ENCODE data around the gene ID3. TPM values are rescaled to one million over a fixed set of nuclear protein-coding genes. Genes with fewer than 3 reads are reported as not detected.
A peak's percentile ranks its signal among the peaks of the same experiment; 100 is the strongest.

The ID3 gene
- total and polyA plus RNA-seq, 2 of the 8 experiments (the other 6 are each of a cell fraction or from before 2014, with no cell fraction given): 240 to 304 TPM

DNA sequence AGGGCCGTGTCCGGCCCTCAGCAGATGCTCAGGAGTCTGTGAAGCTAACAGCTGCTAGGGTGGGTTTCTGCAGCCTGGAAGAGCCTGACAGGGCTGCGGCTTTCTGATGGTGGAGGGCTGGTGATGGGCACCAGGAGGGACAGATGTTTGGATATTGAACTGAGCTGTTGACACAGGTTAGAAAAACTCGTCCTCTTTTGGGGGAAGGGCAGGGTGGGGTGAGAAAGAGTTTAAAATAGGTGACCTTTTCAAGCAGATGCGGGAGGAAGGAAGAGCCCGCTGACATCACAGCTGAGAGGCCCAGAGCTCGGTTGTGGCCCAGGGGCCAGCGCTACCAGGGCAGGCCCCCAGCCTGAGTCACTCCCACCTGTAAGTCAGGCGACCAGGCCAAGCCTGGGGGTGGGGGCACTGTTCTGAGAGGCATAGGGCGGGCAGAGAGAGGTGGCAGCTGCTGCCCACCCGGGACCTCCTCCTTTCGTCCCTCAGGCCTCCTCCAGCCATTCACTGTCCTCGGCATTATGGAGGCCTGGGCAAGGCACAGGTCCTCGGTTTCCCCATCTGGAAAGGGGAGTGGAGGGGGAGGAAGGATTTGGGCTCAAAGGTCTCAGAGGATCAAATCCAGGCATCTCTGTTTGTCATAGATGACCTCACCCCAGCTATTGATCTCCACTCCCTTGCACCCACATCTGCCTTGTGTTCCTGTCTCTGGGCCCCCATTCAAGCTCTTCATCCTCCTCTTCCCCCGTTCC is 32.3 kb upstream of the ID3 start:
- no peak overlapping the region for H3K23ac ChIP-seq (ENCODE audit: insufficient read length)
- peak overlapping the region; percentile 52 for H2BK120ac ChIP-seq (replicated peaks; ENCODE audit: low read depth, low read length)
- H3K23me2 ChIP-seq (ENCODE audit: low read depth, low read length): no peaks in the 10 kb centered on the region; the same call in 1 of the 2 replicates
- peak overlapping the region; percentile 46; the same call in 1 of the 2 replicates for H2BK15ac ChIP-seq (ENCODE audit: low read length)
- no peak overlapping the region for H4K5ac ChIP-seq (ENCODE audit: insufficient read length, low read depth, low read length)
- H3K14ac ChIP-seq (ENCODE audit: insufficient read length): no peak overlapping the region
- no peak overlapping the region for H2AFZ ChIP-seq (ENCODE audit: low read length)
- peak overlapping the region; percentile 93 for H2BK5ac ChIP-seq (ENCODE audit: low read depth, low read length)
- H3K18ac ChIP-seq (ENCODE audit: extremely low read depth, low read length): peak overlapping the region; percentile 82; the same call in 1 of the 2 replicates
- H3K36me3 ChIP-seq (ENCODE audit: control insufficient read depth in 2 of 4, insufficient read depth in 4 of 4, low read length in 3 of 4): no peaks in the 10 kb centered on the region
- no peaks in the 10 kb centered on the region for H3K79me2 ChIP-seq (ENCODE audit: control insufficient read depth in 1 of 2, insufficient read depth in 2 of 2, low read length in 2 of 2)
- peak overlapping the region; percentile 86; the same call in 1 of the 2 replicates for H2BK20ac ChIP-seq (ENCODE audit: low read length)
- H3K4ac ChIP-seq (replicated peaks; ENCODE audit: insufficient read length, low read depth, low read length): no peak overlapping the region
- H4K91ac ChIP-seq (replicated peaks; ENCODE audit: insufficient read length, low read length): peak overlapping the region; percentile 58
- H3K4me2 ChIP-seq (ENCODE audit: insufficient read depth in 1 of 2, low read depth in 2 of 2, low read length in 2 of 2): no peak overlapping the region
- no peaks in the 10 kb centered on the region for H4K20me1 ChIP-seq (replicated peaks in 1 of 2; ENCODE audit: control insufficient read depth in 1 of 2, insufficient read depth in 2 of 2, low read length in 2 of 2)
- H3K27ac ChIP-seq (ENCODE audit: low read depth, low read length): no peak overlapping the region
- no peak overlapping the region for H2AK5ac ChIP-seq (ENCODE audit: low read depth, low read length)
- DNase-seq (ENCODE audit: low read depth in 1 of 2, low spot score in 2 of 2): no peak
- no peak overlapping the region for H3K9ac ChIP-seq (replicated peaks in 1 of 4; ENCODE audit: extremely low read depth in 1 of 4, low read depth in 3 of 4, low read length in 3 of 4)
- H3K79me1 ChIP-seq (ENCODE audit: low read depth, low read length): no peaks in the 10 kb centered on the region
- no peak overlapping the region for H3K4me3 ChIP-seq (ENCODE audit: extremely low read depth in 1 of 4, insufficient read depth in 2 of 4, low read depth in 3 of 4, low read length in 4 of 4)
- peak overlapping the region; percentile 80 for H2BK12ac ChIP-seq (ENCODE audit: low read depth, low read length)
- FAIRE-seq: no peak
- no peak overlapping the region; the same call in 1 of the 2 replicates for H4K8ac ChIP-seq (ENCODE audit: extremely low read depth, insufficient read depth, low read length)
- WGBS, 2 experiments (ENCODE audit: extremely low coverage in 1 of 2, insufficient coverage in 1 of 2, insufficient read length in 1 of 2, insufficient replicate concordance in 2 of 2, low coverage in 1 of 2, low lambda C conversion rate in 2 of 2, missing lambda C conversion rate in 1 of 2): 89% methylated on average over 12 of the region's 15 CpGs; no CpG with 5 or more reads in 1 of the 2 experiments
- H3K56ac ChIP-seq (replicated peaks; ENCODE audit: insufficient read length, low read depth, low read length): no peak overlapping the region
- ChIA-PET POLR2A (ENCODE audit: partially characterized antibody) (interaction anchor here (1.4 to 26.0 kb wide), 4 partner anchors 11 to 100 kb away, joined by 3 to 547 read pairs (median 8); partner anchors contain the start of genes ID3 and RPL11), CTCF (ENCODE audit: partially characterized antibody) (interaction anchor here (0.6 to 4.3 kb wide), 9 partner anchors 14 to 1656 kb away, joined by 3 to 32 read pairs (median 3); no protein-coding TSS in a partner anchor)
- H3K27me3 ChIP-seq (replicated peaks in 1 of 4; ENCODE audit: control insufficient read depth in 3 of 4, extremely low read depth in 1 of 4, insufficient read depth in 3 of 4, low read length in 3 of 4): no peaks in the 10 kb centered on the region; a peak in 1 of 7 replicates
- peaks cover under 1 to 19% (median 8%) of the 10 kb centered on the region in 4 experiments for H3K4me1 ChIP-seq (replicated peaks in 1 of 4; ENCODE audit: control insufficient read depth in 3 of 4, insufficient read depth in 4 of 4, low read length in 3 of 4)
- H3K9me3 ChIP-seq (ENCODE audit: insufficient read depth in 2 of 2, low read depth in 1 of 2, low read length in 1 of 2): no peaks in the 10 kb centered on the region
- TF ChIP-seq SP1 (IDR thresholded peaks at IDR 0.05; ENCODE audit: low read depth, low read length) (no peak), GTF2F1 (IDR thresholded peaks at IDR 0.05; ENCODE audit: borderline replicate concordance, low read depth, low read length) (no peak), KDM1A (IDR thresholded peaks at IDR 0.05; ENCODE audit: borderline replicate concordance, low read length) (no peak), CREB1 (IDR thresholded peaks at IDR 0.05) (no peak), CTBP2 (IDR thresholded peaks at IDR 0.05; ENCODE audit: borderline replicate concordance, insufficient read depth, insufficient read length, low read length) (no peak), RXRA (IDR thresholded peaks at IDR 0.05; ENCODE audit: insufficient read depth, low read depth, low read length) (no peak), FOSL1 (IDR thresholded peaks at IDR 0.05; ENCODE audit: insufficient read depth, low read depth, low read length) (no peak), JUN (IDR thresholded peaks at IDR 0.05; ENCODE audit: low read depth, low read length) (no peak), YY1 (IDR thresholded peaks at IDR 0.05; ENCODE audit: low read depth, low read length) (no peak)
- TF ChIP-seq, protein P1, sequence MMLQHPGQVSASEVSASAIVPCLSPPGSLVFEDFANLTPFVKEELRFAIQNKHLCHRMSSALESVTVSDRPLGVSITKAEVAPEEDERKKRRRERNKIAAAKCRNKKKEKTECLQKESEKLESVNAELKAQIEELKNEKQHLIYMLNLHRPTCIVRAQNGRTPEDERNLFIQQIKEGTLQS (IDR thresholded peaks at IDR 0.05; ENCODE audit: insufficient read depth, low read depth, low read length): no peak
- TF ChIP-seq, protein P2, sequence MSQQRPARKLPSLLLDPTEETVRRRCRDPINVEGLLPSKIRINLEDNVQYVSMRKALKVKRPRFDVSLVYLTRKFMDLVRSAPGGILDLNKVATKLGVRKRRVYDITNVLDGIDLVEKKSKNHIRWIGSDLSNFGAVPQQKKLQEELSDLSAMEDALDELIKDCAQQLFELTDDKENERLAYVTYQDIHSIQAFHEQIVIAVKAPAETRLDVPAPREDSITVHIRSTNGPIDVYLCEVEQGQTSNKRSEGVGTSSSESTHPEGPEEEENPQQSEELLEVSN (IDR thresholded peaks at IDR 0.05): no peak

Data from H1 (cell line).